PC-9 (cell line): ENCODE measurements around the gene C1QTNF3.

Experiments
- EZH2 ChIP-seq: fragments of 200-600 bp; sonication (generic); IDR thresholded peaks from 2 replicates; pipeline ENCODE4 v1.8.0; 2017; ENCODE audit warnings: antibody characterized with exemption, low read depth
- TF ChIP-seq, protein P1 (sequence below): fragments of 200-600 bp; sonication (generic); conservative IDR thresholded peaks from 2 replicates; pipeline ENCODE4 v1.6.1; 2017; ENCODE audit warnings: mixed run types, antibody characterized with exemption, mild to moderate bottlenecking, moderate library complexity

DNA sequence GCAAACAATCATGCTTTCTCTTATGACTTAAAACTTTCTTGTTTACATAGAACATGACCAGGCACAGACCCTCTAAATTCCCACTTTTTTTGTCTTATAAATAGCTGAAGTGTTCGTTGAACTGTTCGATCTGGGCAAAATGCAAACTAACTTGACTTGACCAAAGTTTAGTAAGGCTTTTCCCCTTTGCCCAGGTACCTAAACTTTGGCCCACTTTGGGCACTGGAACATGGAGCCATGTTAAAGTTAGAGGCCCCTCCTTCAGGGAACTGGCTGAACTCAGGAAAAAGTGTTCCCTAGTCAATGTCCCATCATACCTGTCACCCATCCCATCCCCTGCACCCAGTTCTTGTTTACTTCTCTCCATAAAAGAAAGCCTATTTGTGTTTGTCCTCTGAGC is 25.8 kb downstream of the C1QTNF3 start:
- no peak for TF ChIP-seq EZH2
- TF ChIP-seq, protein P1, sequence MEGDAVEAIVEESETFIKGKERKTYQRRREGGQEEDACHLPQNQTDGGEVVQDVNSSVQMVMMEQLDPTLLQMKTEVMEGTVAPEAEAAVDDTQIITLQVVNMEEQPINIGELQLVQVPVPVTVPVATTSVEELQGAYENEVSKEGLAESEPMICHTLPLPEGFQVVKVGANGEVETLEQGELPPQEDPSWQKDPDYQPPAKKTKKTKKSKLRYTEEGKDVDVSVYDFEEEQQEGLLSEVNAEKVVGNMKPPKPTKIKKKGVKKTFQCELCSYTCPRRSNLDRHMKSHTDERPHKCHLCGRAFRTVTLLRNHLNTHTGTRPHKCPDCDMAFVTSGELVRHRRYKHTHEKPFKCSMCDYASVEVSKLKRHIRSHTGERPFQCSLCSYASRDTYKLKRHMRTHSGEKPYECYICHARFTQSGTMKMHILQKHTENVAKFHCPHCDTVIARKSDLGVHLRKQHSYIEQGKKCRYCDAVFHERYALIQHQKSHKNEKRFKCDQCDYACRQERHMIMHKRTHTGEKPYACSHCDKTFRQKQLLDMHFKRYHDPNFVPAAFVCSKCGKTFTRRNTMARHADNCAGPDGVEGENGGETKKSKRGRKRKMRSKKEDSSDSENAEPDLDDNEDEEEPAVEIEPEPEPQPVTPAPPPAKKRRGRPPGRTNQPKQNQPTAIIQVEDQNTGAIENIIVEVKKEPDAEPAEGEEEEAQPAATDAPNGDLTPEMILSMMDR, result no peak
